Suprapubic skin (tissue), 3 donors: ENCODE data around the gene POLR2L.

Experiments
- CTCF ChIP-seq, 2 donors: fragments of 200-600 bp in 1 of 2; fragments of 450-650 bp in 1 of 2; sonication (generic) in 1 of 2; IDR thresholded peaks; one replicate each; pipeline ENCODE4 v1.5.1; 2016 to 2019; ENCODE audit warnings: antibody characterized with exemption in 2 of 2, mild to moderate bottlenecking in 1 of 2, moderate library complexity in 1 of 2
- POLR2AphosphoS5 ChIP-seq, 3 donors: sonication (generic); formaldehyde crosslinking; IDR thresholded peaks; one replicate each; pipeline ENCODE4 v1.6.1; 2017; ENCODE audit warnings: antibody characterized with exemption in 3 of 3

- no peak for TF ChIP-seq POLR2AphosphoS5 (IDR thresholded peaks at IDR 0.05)
- TF ChIP-seq CTCF (IDR thresholded peaks at IDR 0.05), result no peak
These were observed 20.9 kb upstream of the POLR2L start for GRCh38 chr11:863023-863909.
